Left cardiac atrium (tissue), 4 donors: ENCODE data around the gene LRG1. TPM values are rescaled to one million over a fixed set of nuclear protein-coding genes. Genes with fewer than 3 reads are reported as not detected.
"Not testable (repeated sequence)": the region's sequence is repeated elsewhere in the genome, so short reads cannot be mapped to it uniquely, and the experiment has no call there.

Experiments used
- ATAC-seq, 2 donors: fragments of 200-7000 bp; cut with Tn5 transposase; one replicate each; pipeline ENCODE4 v1.9.1; 2020; ENCODE audit warnings: mild to moderate bottlenecking in 2 of 2, moderate library complexity in 2 of 2
- DNase-seq: peaks from one replicate; pipeline ENCODE4 v3.0.0-alpha.2; 2020
- intact Hi-C, 2 donors: fragments of 100-400 bp; cut with DNase I; formaldehyde crosslinking; loops; one replicate each; pipeline versions ENCODE4 v1.14.1 to v1.15.1; 2022 to 2023
- total RNA-seq, 2 donors: library from RNA; stranded (reverse); fragmentation: NEBNext Ultra II Directional; extraction: Animal tissue kit (Norgen Biotek cat#: 25700); gene quantifications; one replicate each; pipeline ENCODE4 v1.2.1, GENCODE V29; 2021
- donor health status: DM: no; HTN: yes; CAD: no.
- donor health status: DM: no; HTN: yes; CAD: no; lungs with severe emphysema.
- donor health status: DM: yes; HTN: yes; CAD: no.
- donor health status: Dilated cardiomyopathy.

The LRG1 gene
- total RNA-seq, 2 donors from 2014 or later, result 0.88 to 1.1 TPM

- no peak for ATAC-seq
- no peak for DNase-seq
- intact Hi-C loops, result loop anchor here (5.0 kb wide), 2 partner anchors 55 to 60 kb away; partner anchors contain the start of gene TNFAIP8L1 (in 1 of the 2)
Measured at GRCh38 chr19:4577020-4577782, 37.4 kb upstream of the LRG1 start.

GRCh38 chr19:4576016-4576933 lies 36.4 kb upstream of the LRG1 start:
- DNase-seq (peak; percentile 71), ATAC-seq (peak; percentile 28 to 48)
- intact Hi-C loops, result loop anchor here (5.0 kb wide), 2 partner anchors 56 to 61 kb away; partner anchors contain the start of gene TNFAIP8L1 (in 1 of the 2)

GRCh38 chr19:4575267-4576015 lies 35.6 kb upstream of the LRG1 start:
- intact Hi-C loops, result loop anchor here (5.0 kb wide), 2 partner anchors 57 to 62 kb away; partner anchors contain the start of gene TNFAIP8L1 (in 1 of the 2)
- DNase-seq, result peak; percentile 86
- ATAC-seq, result peak; percentile 69 to 76

GRCh38 chr19:4573682-4574081 lies 33.8 kb upstream of the LRG1 start:
- ATAC-seq, result no peak
- intact Hi-C loops, result no loop called here
- DNase-seq, result no peak

- DNase-seq (no peak), ATAC-seq (no peak)
- intact Hi-C loops, result no loop called here
Measured at GRCh38 chr19:4571305-4571917, 31.6 kb upstream of the LRG1 start.

GRCh38 chr19:4570916-4571304 lies 31.1 kb upstream of the LRG1 start:
- no peak for ATAC-seq
- intact Hi-C loops, result no loop called here
- no peak for DNase-seq

GRCh38 chr19:4570402-4570801 lies 30.6 kb upstream of the LRG1 start:
- ATAC-seq (no peak), DNase-seq (no peak)
- intact Hi-C loops, result no loop called here

- intact Hi-C loops, result no loop called here
- no peak for ATAC-seq
- DNase-seq, result no peak
Measured at GRCh38 chr19:4568886-4569285, 29.1 kb upstream of the LRG1 start.

GRCh38 chr19:4567584-4568071 lies 27.8 kb upstream of the LRG1 start:
- peak; percentile 67 to 74 for ATAC-seq
- intact Hi-C loops, result no loop called here
- DNase-seq, result peak; percentile 78

GRCh38 chr19:4566402-4567051 lies 26.7 kb upstream of the LRG1 start:
- ATAC-seq (no peak), DNase-seq (no peak)
- intact Hi-C loops, result no loop called here

GRCh38 chr19:4563562-4563961 lies 23.7 kb upstream of the LRG1 start:
- DNase-seq, intact Hi-C loops: not testable (repeated sequence)
- peak in 1 of 2 donors; percentile 42 for ATAC-seq

GRCh38 chr19:4562085-4562484 lies 22.2 kb upstream of the LRG1 start:
- intact Hi-C loops, DNase-seq: not testable (repeated sequence)
- ATAC-seq, result peak in 1 of 2 donors; percentile 58

GRCh38 chr19:4559569-4559968 lies 19.7 kb upstream of the LRG1 start, which contains the start of gene SEMA6B:
TSS of gene SEMA6B (minus strand) at chr19:4559684. CDS start at chr19:4558457, 1,227 bp downstream.
- DNase-seq (peak; percentile 76), ATAC-seq (peak; percentile 56 to 64)
- intact Hi-C loops, result loop anchor here (2.0 to 5.0 kb wide), 2 partner anchors 73 to 77 kb away; no protein-coding TSS in a partner anchor

GRCh38 chr19:4557971-4558941 lies 18.4 kb upstream of the LRG1 start:
- intact Hi-C loops, result loop anchor here (2.0 to 5.0 kb wide), 2 partner anchors 74 to 79 kb away; no protein-coding TSS in a partner anchor
- ATAC-seq (peak in 1 of 2 donors; percentile 7), DNase-seq (no peak)

- intact Hi-C loops, result loop anchor here in 1 of 2 donors (5.0 kb wide), 1 partner anchor 75 kb away; no protein-coding TSS in a partner anchor
- DNase-seq (no peak), ATAC-seq (peak in 1 of 2 donors; percentile 4)
Measured at GRCh38 chr19:4557144-4557970, 17.5 kb upstream of the LRG1 start.
